Measurements from ENCODE around the gene CYSRT1.

The CYSRT1 gene

DNA sequence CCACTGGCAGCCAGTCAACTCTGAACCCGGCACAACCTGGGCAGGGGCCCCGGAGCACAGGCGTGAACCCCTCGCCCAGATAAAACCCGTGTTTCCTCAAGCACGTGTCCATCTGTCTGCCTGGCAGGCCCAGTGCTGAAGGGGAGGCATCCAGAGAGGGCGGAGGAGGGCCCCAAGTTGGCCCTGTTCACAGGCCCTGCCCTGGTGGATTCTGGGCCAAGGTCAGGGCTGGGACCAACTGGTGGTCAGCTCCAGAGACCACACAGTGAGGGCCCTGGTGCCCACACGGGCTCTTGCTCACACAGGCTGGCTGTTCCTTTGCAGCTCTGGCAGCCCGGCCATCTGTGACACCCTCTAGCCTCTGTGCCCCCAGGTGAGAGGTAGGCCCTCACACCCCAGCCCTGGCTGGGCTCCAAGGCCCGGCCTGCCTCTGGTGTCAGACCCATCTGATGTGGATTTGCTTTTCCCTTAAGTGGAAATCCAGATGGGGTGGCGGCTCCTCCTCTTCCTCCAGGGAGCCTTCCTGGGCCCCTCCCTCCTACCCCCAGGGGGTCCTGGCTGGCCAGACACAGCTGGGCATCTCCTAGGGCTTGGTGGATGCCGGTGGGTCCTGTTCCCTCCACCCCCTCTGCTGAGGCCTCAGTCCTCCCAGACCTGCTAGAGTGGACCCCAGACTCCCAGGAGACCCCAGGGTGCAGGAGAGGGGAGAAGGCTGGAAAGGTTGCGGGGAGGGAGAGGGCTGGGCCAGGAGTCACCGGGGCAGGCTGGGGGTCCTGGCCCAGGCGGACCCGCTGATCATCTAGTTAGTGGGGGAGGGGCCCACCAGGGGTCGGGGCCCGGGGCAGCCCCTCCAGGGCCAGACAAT lies 25.6 kb downstream of the CYSRT1 start:
- H3K36me3 ChIP-seq (ENCODE audit: low read depth): no peaks in the 10 kb centered on the region
- no peaks in the 10 kb centered on the region for H3K9me3 ChIP-seq (ENCODE audit: severe bottlenecking)
- H3K27me3 ChIP-seq (ENCODE audit: insufficient read depth, poor library complexity, severe bottlenecking): no peaks in the 10 kb centered on the region
- TF ChIP-seq, protein P1, sequence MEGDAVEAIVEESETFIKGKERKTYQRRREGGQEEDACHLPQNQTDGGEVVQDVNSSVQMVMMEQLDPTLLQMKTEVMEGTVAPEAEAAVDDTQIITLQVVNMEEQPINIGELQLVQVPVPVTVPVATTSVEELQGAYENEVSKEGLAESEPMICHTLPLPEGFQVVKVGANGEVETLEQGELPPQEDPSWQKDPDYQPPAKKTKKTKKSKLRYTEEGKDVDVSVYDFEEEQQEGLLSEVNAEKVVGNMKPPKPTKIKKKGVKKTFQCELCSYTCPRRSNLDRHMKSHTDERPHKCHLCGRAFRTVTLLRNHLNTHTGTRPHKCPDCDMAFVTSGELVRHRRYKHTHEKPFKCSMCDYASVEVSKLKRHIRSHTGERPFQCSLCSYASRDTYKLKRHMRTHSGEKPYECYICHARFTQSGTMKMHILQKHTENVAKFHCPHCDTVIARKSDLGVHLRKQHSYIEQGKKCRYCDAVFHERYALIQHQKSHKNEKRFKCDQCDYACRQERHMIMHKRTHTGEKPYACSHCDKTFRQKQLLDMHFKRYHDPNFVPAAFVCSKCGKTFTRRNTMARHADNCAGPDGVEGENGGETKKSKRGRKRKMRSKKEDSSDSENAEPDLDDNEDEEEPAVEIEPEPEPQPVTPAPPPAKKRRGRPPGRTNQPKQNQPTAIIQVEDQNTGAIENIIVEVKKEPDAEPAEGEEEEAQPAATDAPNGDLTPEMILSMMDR (IDR thresholded peaks at IDR 0.05; ENCODE audit: poor library complexity, severe bottlenecking): no peak
- H3K27ac ChIP-seq (ENCODE audit: poor library complexity, severe bottlenecking): no peak overlapping the region
- DNase-seq (ENCODE audit: low spot score) (no peak), ATAC-seq (ENCODE audit: low read depth) (no peak)
- peaks cover 2% of the 10 kb centered on the region for H3K4me1 ChIP-seq (ENCODE audit: insufficient read depth, poor library complexity, severe bottlenecking)
- H3K4me3 ChIP-seq (ENCODE audit: severe bottlenecking): no peak overlapping the region

DNA sequence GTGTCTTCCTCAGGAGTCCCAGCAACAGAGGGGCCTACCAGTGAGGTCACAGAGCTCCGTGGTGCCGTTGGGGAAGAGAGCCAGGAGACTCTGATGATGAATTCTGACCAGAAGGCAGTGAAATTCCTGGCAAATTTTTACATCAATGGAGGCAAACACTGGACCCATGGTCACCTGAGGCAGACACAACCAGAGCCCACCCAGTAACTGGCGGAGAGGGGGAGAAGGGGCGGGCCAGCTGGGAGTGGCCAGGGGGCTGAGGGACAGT lies 26.2 kb downstream of the CYSRT1 start, which contains the start of gene STPG3:
TSS of gene STPG3 (plus strand) at position 93 of the 268 bp plus-strand sequence. CDS start at position 94, 1 bp downstream.
- no peak within 1 kb of the TSS for H3K27ac ChIP-seq (ENCODE audit: poor library complexity, severe bottlenecking)
- H3K27me3 ChIP-seq (ENCODE audit: insufficient read depth, poor library complexity, severe bottlenecking): no peaks in the 10 kb centered on the region
- H3K4me1 ChIP-seq (ENCODE audit: insufficient read depth, poor library complexity, severe bottlenecking): peaks cover 3% of the 10 kb centered on the region
- DNase-seq (ENCODE audit: low spot score) (no peak), ATAC-seq (ENCODE audit: low read depth) (no peak)
- peaks cover 2% of the 10 kb centered on the region for H3K36me3 ChIP-seq (ENCODE audit: low read depth)
- TF ChIP-seq, protein P1 (IDR thresholded peaks at IDR 0.05; ENCODE audit: poor library complexity, severe bottlenecking): no peak
- H3K9me3 ChIP-seq (ENCODE audit: severe bottlenecking): no peaks in the 10 kb centered on the region
- no peak within 1 kb of the TSS for H3K4me3 ChIP-seq (ENCODE audit: severe bottlenecking)

DNA sequence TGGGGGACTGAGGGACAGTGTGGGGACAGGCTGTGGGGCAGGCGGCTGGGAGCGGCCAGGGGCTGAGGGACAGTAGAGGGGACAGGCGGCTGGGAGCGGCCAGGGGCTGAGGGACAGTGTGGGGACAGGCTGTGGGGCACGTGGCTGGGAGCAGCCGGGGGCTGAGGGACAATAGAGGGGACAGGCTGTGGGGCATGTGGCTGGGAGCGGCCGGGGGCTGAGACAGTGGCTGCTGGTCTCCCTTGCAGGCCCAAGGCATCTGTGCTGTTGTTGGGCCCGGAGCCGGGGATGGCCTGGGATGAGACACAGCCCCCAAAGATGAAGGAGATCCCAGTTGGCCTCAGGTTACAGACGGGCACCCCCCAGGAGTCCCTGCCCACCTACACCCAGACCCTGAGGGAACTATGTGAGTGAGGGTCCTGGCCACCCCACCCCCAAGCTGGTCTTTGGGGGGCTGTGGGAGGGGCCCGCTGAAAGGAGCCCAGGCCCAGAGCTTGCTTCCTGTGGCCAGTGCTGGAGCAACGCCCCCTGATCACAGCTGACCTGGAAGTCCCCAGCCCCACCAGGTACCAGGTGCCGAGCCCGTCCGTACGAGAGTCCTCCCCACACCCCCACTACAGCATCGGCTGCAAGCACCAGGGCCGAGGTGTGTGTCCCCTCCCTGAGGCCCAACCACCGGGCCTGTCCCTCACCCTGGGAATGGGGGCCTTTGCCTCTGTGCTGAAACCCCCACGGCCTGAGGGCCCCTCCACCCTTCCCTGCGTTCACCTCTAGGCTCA lies 26.7 kb downstream of the CYSRT1 start:
- no peaks in the 10 kb centered on the region for H3K27me3 ChIP-seq (ENCODE audit: insufficient read depth, poor library complexity, severe bottlenecking)
- H3K9me3 ChIP-seq (ENCODE audit: severe bottlenecking): no peaks in the 10 kb centered on the region
- DNase-seq (ENCODE audit: low spot score) (no peak), ATAC-seq (ENCODE audit: low read depth) (no peak)
- TF ChIP-seq, protein P1 (IDR thresholded peaks at IDR 0.05; ENCODE audit: poor library complexity, severe bottlenecking): no peak
- peaks cover 7% of the 10 kb centered on the region for H3K4me1 ChIP-seq (ENCODE audit: insufficient read depth, poor library complexity, severe bottlenecking)
- H3K27ac ChIP-seq (ENCODE audit: poor library complexity, severe bottlenecking): no peak overlapping the region
- H3K4me3 ChIP-seq (ENCODE audit: severe bottlenecking): no peak overlapping the region
- peaks cover 7% of the 10 kb centered on the region for H3K36me3 ChIP-seq (ENCODE audit: low read depth)

DNA sequence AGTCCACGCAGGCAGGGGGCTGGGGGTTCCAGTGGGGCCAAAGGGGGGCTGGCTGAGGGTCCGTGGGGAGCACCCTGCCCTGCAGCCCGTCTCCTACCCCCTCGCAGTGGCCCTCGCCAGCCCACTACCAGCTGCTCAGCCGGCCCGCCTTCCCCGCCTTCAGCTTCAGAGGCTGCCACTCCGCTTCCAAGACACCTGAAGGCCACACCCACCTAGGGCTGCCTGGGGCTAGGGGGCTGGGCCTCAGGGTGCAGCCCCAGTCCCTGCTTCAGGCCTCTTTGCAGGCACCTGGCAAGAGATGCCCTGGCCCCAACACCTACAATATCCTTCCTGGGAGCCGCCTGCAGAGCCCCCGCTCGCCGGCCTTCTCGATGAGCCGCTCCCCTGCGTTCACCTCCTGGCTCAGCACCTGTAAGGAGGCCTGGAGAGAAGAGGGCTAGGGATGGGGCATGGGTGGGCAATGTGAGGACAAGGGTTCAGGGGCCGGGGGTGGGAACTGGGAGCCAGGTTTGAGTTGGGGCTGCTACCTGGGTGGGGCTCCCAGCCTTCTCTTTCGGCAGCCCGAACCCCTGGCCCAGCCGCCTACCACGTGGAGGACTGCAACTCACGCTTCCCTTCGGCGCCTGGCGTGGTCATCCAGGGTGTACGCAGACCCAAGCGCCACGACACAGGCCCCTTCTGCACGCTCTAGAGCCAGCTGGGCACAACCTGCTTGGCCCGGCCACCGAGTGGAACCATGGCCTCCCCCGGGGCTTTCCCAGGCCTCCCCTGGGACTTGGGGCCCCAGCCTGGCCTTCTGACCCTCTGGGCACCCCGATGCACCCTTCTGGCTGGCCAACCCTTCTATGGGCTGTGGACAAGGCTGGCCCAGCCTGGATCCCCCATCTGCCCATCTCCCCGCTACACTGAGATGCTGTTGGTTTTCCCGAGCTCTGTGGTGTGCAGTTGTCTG lies 27.9 kb downstream of the CYSRT1 start:
- TF ChIP-seq, protein P1 (IDR thresholded peaks at IDR 0.05; ENCODE audit: poor library complexity, severe bottlenecking): no peak
- Histone ChIP-seq H3K36me3 (ENCODE audit: low read depth) (peaks cover 15% of the 10 kb centered on the region), H3K27ac (ENCODE audit: poor library complexity, severe bottlenecking) (no peak overlapping the region), H3K4me1 (ENCODE audit: insufficient read depth, poor library complexity, severe bottlenecking) (peaks cover 7% of the 10 kb centered on the region), H3K4me3 (ENCODE audit: severe bottlenecking) (no peak overlapping the region), H3K27me3 (ENCODE audit: insufficient read depth, poor library complexity, severe bottlenecking) (no peaks in the 10 kb centered on the region), H3K9me3 (ENCODE audit: severe bottlenecking) (no peaks in the 10 kb centered on the region)
- ATAC-seq (ENCODE audit: low read depth) (peak; percentile 18; the same call in 1 of the 3 replicates), DNase-seq (ENCODE audit: low spot score) (no peak)
